ENCODE data around the gene KRTAP1-3.

- TF ChIP-seq CTCF (conservative IDR thresholded peaks at IDR 0.05; ENCODE audit: low read length) (no peak), EZH2phosphoT487 (IDR thresholded peaks at IDR 0.05; ENCODE audit: borderline replicate concordance, low read depth, low read length) (no peak)
These were observed 19.4 kb upstream of the KRTAP1-3 start for GRCh38 chr17:41054025-41054424.

Data from OCI-LY7 (cell line).